ENCODE results near the gene MTMR1.

Gene MTMR1

GRCh38 chrX:150692831-150693724 lies at the start of gene MTMR1:
Gene MTMR1 (plus strand): TSS chrX:150693396. CDS start chrX:150693531, 135 bp downstream.
- DNase-seq: peak; percentile 63

DNA sequence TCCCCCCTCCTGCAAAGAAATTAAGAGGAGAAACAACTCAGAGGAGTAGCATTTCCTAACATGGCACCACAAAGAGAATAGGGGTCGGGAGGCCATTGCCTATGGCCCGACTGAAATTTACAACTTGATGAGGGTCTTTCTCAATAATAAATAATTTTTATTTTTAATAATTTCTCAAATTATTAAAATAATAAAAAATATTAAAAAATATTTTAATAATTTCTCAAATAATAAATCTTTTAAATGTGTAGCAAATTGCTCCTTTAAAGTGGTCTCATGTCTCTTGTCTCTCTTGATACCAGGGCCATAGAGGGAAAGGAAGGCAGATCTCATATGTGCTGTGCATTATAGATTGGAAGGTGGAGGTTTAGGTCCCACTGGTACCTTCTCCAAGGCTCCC lies 49.2 kb upstream of the MTMR1 start:
- DNase-seq: no peak

DNA sequence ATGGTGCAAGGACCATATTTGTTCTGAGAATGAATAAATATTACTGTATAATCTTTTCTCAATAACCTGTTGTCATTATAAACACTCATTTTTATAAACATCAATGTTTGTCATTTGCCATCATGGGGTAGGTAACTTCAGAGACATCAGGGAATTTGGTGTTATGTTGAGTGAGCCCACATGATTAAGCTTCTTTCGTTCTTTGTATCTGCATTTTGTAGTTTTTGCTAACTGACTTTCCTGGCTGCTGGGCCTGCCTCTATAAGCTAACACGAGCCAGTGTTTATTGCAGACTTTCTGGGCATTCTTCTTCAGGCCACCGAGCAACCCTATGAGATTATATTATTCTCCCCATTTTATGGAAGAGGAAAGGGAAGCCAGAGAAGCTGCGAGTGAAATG lies 48.8 kb upstream of the MTMR1 start:
- DNase-seq: no peak

DNA sequence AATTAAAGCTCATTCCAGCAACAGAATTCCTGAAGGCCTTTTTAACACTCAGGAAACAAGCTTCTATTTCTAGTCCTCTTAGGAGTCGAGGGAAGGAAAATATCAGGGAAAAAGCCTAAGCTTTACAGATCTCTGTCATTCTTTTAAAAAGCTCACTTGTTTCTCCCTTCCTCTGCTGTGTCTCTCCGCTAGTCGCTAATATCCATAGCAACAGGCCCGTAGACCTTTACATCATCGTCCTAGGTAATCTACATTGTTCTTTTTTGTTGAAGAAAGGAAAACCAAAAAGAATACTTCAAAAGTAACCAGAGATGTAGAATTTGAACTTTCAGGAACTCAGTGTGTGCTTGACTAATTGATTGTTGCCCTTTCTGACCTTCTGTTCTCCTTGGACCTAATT lies 45.9 kb upstream of the MTMR1 start:
- DNase-seq: no peak

DNA sequence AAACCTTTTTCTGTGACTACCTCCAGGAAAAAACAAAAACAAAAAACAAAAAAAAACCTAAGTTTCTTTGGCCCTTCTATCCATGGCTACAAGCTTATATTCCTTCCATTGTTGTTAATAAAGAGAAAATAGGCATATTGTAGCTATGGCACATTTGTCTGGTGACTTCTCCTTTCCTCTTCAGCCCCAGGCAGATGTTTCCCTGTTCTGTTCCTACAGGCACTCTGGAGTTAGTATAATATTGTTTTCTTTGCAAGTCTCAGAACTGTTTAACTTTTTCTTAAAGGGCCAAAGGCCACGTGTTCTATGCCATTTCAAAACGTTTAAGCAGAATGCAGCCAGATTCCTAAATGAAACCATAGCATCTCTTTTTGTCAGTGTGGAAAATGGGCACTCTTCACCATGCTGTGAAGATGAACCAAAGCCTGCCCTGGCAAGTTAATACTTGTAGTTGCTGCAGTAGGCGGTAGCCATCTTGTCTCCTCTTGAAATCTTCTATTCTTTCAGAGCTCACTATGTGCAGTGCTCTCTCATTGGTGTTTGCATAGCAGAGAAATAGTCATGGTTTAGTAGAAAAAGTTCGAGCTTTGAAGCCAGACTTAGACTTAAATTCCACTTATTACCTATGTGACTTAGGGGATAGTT lies 44.8 kb upstream of the MTMR1 start:
- no peak for DNase-seq

GRCh38 chrX:150649096-150649870 lies 43.9 kb upstream of the MTMR1 start:
- no peak for DNase-seq

GRCh38 chrX:150651906-150652305 lies 41.3 kb upstream of the MTMR1 start:
- DNase-seq: no peak

DNA sequence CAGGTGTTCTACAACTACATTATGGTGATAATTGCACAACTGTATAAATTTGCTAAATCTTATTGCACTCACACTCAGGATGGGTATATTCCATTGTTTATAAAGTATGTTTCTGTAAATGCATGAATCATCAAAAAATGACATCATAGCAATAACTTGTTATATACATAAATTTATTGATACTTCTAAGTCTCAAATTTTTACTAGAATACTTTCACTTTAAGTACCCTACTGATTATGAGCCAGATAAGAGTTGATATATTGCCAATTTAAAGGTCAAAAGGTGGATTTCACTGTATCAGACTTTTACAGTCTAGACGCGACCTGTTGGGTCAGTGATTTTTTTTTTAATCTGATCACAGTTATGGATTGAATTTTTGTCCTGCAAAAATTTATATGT lies 37.4 kb upstream of the MTMR1 start:
- DNase-seq: no peak

- no peak for DNase-seq
Observed at GRCh38 chrX:150663073-150663472, 30.1 kb upstream of the MTMR1 start.

DNA sequence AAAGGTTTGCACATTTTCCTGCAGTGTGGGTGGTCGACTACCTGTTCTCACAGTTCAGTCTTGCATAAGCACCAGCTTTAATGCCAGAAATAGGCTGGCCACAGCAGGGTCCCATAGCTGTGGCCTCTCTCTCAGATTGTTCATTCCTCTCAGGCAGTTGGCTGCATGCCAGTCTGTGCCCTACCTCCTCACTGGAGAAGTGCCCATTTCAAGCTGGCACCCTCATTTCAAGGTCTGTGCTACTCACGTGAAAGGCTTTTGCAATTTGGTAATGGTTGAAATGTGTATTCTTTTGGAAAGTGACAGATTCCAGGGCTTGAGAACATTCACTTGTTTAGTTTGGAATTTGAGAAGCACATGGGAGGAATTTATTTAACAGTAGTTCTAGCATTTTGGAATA lies 28.9 kb upstream of the MTMR1 start:
- DNase-seq: no peak

- DNase-seq: no peak
Observed at GRCh38 chrX:150676221-150676620, 17.0 kb upstream of the MTMR1 start.

DNA sequence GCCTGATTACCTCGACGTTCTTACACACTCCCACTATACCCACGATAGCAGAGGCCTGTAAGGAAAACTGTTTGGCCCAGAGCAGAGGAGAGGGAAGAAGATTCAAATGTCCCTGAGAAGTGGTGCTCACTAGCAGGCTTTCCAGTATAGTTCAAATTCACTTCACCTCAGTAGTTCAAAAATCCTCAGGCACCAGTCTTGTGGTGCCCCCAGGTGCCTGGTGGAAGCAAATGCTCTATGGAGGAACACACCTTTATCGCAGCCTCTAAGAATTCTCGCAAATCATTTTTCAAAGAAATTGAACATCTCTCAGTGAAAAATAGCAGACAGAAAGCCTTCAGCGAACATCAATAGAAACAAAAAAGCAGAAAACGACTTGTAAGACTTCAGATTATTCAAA lies 12.2 kb upstream of the MTMR1 start:
- DNase-seq: no peak

DNA sequence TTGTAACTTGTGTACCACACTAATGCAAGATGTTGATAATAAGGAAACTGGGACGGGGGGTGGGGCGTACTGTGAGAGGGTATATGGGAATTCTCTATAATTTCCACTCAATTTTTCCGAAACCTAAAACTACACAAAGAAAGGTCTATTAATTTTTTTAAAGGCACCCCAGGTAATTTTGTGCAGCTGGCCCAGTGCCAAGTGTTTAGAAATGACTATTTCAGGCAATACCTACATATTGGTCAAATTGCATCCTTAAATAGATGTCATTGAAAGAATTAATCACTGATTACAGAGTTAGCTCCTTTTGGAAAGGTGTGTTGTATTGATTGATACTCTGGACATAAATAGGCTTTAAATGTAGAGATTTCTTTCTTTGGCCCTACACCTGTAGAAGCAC lies 10.1 kb upstream of the MTMR1 start:
- no peak for DNase-seq

- DNase-seq: no peak
Observed at GRCh38 chrX:150683536-150684146, 9.6 kb upstream of the MTMR1 start.

- DNase-seq: no peak
Observed at GRCh38 chrX:150688911-150689451, 4.2 kb upstream of the MTMR1 start.

DNA sequence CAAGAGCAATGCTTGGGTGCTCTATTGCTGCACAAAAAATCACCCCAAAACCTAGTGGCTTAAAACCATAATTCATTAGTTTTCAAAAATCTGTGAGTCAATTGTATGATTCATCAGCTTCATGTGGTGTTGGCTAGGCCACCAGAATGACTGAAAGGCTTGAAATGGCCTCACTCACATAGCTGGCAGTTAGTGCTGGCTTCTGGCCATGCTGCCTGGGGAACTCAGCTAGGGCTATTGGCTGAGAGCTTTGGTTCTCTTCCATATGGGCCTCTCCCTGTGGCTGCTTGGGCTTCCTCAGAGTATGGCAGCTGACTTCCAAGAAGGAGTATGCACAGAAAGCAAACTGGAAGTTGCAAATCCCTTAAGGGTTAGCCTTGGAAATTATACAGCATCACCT lies 3.1 kb upstream of the MTMR1 start:
- peak; percentile 12 for DNase-seq

GRCh38 chrX:150692296-150692695 lies 900 bp upstream of the MTMR1 start:
- DNase-seq: no peak

DNA sequence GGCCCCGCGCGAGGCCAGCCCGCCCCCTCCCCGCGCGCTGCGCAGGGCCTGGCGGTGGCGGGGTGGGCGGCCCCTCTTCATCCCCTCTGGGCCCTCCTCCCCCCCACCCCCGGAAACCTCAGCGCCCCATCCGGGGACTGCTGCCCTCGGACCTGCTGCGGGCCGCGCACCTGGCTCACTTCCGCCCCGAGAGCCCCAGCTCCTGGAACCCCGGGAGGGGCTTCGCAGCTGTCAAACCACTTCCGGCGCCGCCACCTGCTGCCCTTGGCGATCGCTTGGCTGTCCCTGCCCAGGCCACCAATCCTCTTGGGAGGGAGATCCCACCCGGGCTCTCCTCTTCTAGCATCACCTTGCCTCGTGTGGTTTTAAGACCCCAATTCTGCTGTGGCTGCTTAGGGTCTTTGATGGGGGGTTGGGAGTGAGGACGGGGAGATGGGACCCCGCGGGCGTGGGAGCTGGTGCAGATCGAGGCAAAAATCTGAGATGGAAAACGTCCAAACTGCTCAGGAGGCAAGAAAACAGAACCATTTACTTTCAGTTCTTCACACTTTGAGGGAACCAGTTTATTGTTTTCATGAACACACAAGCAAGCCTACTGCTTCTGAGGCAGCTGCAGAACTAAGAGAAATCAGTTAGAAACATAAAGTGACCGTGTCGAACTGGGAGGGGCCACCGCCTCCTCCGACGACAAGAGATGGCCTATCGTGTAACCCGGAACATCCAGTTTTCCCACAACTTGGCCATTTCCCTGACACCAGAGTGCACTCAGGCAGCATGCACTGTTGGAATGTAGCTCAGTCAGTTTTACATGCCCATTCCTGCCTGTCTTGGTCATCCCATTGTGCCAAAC lies 754 bp downstream of the MTMR1 start:
- DNase-seq: peak; percentile 52

DNA sequence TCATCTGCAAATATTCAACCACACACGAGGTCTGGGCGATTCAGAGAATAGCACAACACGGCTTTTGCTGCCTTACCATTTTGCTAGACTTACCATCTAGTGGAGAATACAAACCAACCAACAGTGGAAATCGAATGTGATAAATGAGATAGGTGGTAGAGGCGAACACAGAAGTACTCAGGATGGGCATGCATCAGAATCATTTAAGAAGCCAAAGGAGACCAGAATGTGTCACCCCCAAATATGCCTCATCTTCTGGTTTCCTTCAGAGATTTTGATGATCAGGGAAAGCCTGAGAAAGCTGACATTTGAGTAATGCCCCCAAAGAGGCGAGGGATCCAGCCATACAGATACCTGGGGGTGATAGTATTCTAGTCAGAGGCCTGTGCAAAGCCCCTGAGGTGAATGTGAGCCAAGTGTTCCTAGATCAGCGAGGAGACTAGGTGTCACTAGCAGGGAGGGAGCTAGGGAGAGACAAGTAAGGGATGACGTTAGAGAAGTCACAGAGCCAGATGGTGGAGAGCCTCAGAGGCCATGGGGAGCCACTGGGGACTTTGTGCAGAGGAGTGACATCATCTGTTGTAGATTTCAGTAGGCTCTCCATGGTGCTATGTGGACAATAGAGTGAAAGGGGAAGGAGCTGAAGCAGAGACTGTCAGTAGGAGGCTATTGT lies 1.7 kb downstream of the MTMR1 start:
- DNase-seq: peak; percentile 19

DNA sequence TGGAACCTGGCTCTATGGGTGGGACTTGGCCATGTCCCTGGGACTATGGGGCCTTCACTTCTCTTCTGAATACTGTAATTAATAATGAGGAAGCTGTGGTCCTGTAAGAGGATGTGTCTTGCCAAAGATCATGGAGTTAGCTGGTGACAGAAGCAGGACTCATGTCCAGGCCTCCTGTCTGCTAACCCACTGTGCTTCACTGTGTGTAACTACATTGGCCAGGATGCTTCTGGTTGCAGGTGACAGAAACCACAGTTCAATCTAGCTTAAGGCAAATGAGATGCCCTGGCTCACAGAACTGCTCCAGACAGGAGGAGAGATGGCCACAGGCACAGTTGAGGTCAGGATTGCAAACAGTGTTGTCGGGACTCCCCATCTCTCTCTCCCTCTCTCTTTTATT lies 3.1 kb downstream of the MTMR1 start:
- DNase-seq: no peak

- peak; percentile 14 for DNase-seq
Observed at GRCh38 chrX:150696866-150697265, 3.7 kb downstream of the MTMR1 start.

Measured in activated naive CD4-positive, alpha-beta T cell treated with anti-CD3 and anti-CD28 coated beads, Interleukin-2, amount 50 U/mL, for 16 hours (primary cell).